Left lung (tissue), 10 donors: ENCODE data around the gene ARRDC3. TPM values are rescaled to one million over a fixed set of nuclear protein-coding genes. Genes with fewer than 3 reads are reported as not detected.

ENCODE experiments used
- ATAC-seq: fragments of 200-7000 bp; cut with Tn5 transposase; one replicate; pipeline ENCODE4 v1.9.1; 2020; ENCODE audit warnings: moderate library complexity
- DNase-seq, 4 donors: peaks; one replicate each; pipeline ENCODE4 v3.0.0-alpha.2; 2013 to 2020
- H3K27ac ChIP-seq, 2 donors: fragments of 200-600 bp; sonication (generic) in 1 of 2; one replicate each; pipeline versions ENCODE4 v1.5.0 to v1.8.0; 2020 to 2021
- H3K27me3 ChIP-seq, 2 donors: fragments of 200-600 bp; sonication (generic) in 1 of 2; one replicate each; pipeline versions ENCODE4 v1.5.0 to v1.8.0; 2020 to 2021
- H3K36me3 ChIP-seq, 2 donors: fragments of 200-600 bp; sonication (generic) in 1 of 2; one replicate each; pipeline versions ENCODE4 v1.5.0 to v1.8.0; 2020 to 2021
- H3K4me1 ChIP-seq, 2 donors: fragments of 200-600 bp; one replicate each; pipeline ENCODE4 v1.8.0; 2021
- H3K4me3 ChIP-seq, 2 donors: fragments of 200-600 bp; sonication (generic) in 1 of 2; one replicate each; pipeline versions ENCODE4 v1.5.0 to v1.8.0; 2020 to 2021; ENCODE audit warnings: mild to moderate bottlenecking in 1 of 2
- H3K9me3 ChIP-seq, 2 donors: fragments of 200-600 bp; sonication (generic) in 1 of 2; one replicate each; pipeline versions ENCODE4 v1.5.0 to v1.8.0; 2020 to 2021
- CTCF ChIP-seq, 2 donors: fragments of 200-600 bp; sonication (generic) in 1 of 2; IDR thresholded peaks; one replicate each; pipeline versions ENCODE4 v1.5.0 to v1.8.0; 2021; ENCODE audit warnings: antibody characterized with exemption in 2 of 2
- intact Hi-C, 2 donors: fragments of 100-400 bp; cut with DNase I; formaldehyde crosslinking; loops; one replicate each; pipeline versions ENCODE4 v1.11.2 to v1.14.2; 2022
- polyA plus RNA-seq, 6 donors: library from polyadenylated mRNA; unstranded; fragments of 120-200 nt; gene quantifications; one replicate each; pipeline ENCODE4 v1.2.1, GENCODE V29; 2013; ENCODE audit not compliant: insufficient read length in 6 of 6
- total RNA-seq, 2 donors: library from RNA; stranded (reverse); fragmentation: NEBNext Ultra II Directional; extraction: Animal tissue kit (Norgen Biotek cat#: 25700); gene quantifications; one replicate each; pipeline ENCODE4 v1.2.1, GENCODE V29; 2021
- donor health status: DM: no; HTN: yes; CAD: no.
- donor health status: DM: no; HTN: no; CAD: no.

The ARRDC3 gene
- total and polyA plus RNA-seq, 8 donors = 80.3 to 286 (median 128) TPM

GRCh38 chr5:91423871-91424270, 40.8 kb upstream of the ARRDC3 start:
- intact Hi-C loops = no loop called here
- ATAC-seq = peak; percentile 24

GRCh38 chr5:91420879-91421278, 37.8 kb upstream of the ARRDC3 start:
- intact Hi-C loops = no loop called here
- no peak overlapping the region for H3K4me3 ChIP-seq
- H3K27ac ChIP-seq = no peak overlapping the region
- no peaks in the 10 kb centered on the region for H3K27me3 ChIP-seq
- peaks cover 0 to 12% of the 10 kb centered on the region in 2 donors for H3K4me1 ChIP-seq
- DNase-seq (no peak), ATAC-seq (peak; percentile 43)
- TF ChIP-seq CTCF (IDR thresholded peaks at IDR 0.05) = no peak
- H3K9me3 ChIP-seq = no peaks in the 10 kb centered on the region
- no peaks in the 10 kb centered on the region for H3K36me3 ChIP-seq

More at GRCh38 chr5:91423871-91424270, 40.8 kb upstream of the ARRDC3 start:
- no peaks in the 10 kb centered on the region for H3K9me3 ChIP-seq
- no peaks in the 10 kb centered on the region for H3K36me3 ChIP-seq
- H3K27me3 ChIP-seq = no peaks in the 10 kb centered on the region
- H3K4me1 ChIP-seq = peaks cover 0 to 12% of the 10 kb centered on the region in 2 donors
- no peak overlapping the region for H3K4me3 ChIP-seq
- TF ChIP-seq CTCF (IDR thresholded peaks at IDR 0.05) = no peak
- DNase-seq = peak in 1 of 4 donors; percentile 21
- no peak overlapping the region for H3K27ac ChIP-seq

GRCh38 chr5:91419571-91420537, 36.7 kb upstream of the ARRDC3 start:
- ATAC-seq (peak; percentile 69), DNase-seq (peak in 3 of 4 donors; percentile 36 to 64 (median 41))
- Histone ChIP-seq H3K9me3 (no peaks in the 10 kb centered on the region), H3K36me3 (no peaks in the 10 kb centered on the region), H3K27me3 (no peaks in the 10 kb centered on the region), H3K4me1 (peaks cover 0 to 12% of the 10 kb centered on the region in 2 donors), H3K27ac (no peak overlapping the region), H3K4me3 (no peak overlapping the region)
- peak; percentile 68 to 79 for TF ChIP-seq CTCF (IDR thresholded peaks at IDR 0.05)
- intact Hi-C loops = no loop called here

GRCh38 chr5:91419136-91419535, 36.0 kb upstream of the ARRDC3 start:
- Histone ChIP-seq H3K27me3 (no peaks in the 10 kb centered on the region), H3K4me3 (no peak overlapping the region), H3K27ac (no peak overlapping the region), H3K36me3 (no peaks in the 10 kb centered on the region), H3K4me1 (peaks cover 0 to 12% of the 10 kb centered on the region in 2 donors), H3K9me3 (no peaks in the 10 kb centered on the region)
- no peak for TF ChIP-seq CTCF (IDR thresholded peaks at IDR 0.05)
- intact Hi-C loops = no loop called here
- ATAC-seq = no peak
- no peak for DNase-seq

GRCh38 chr5:91418158-91418557, 35.0 kb upstream of the ARRDC3 start:
- intact Hi-C loops = no loop called here
- no peaks in the 10 kb centered on the region for H3K36me3 ChIP-seq
- H3K27me3 ChIP-seq = no peaks in the 10 kb centered on the region
- no peak overlapping the region for H3K27ac ChIP-seq
- H3K9me3 ChIP-seq = no peaks in the 10 kb centered on the region
- TF ChIP-seq CTCF (IDR thresholded peaks at IDR 0.05) = no peak
- H3K4me1 ChIP-seq = peaks cover 0 to 12% of the 10 kb centered on the region in 2 donors
- DNase-seq (no peak), ATAC-seq (no peak)
- no peak overlapping the region for H3K4me3 ChIP-seq
